Small intestine (tissue), 16 donors: ENCODE results near the gene TMEM212. TPM values are rescaled to one million over a fixed set of nuclear protein-coding genes. Genes with fewer than 3 reads are reported as not detected.

Source experiments
- DNase-seq, 2 donors: peaks; one replicate each; pipeline versions ENCODE4 v3.0.0 to v3.0.0-alpha.2; 2013
- FAIRE-seq: peaks from 2 replicates; lab custom pipeline; 2012; peaks lifted over from hg19 to GRCh38; lab: Jason Lieb, UNC
- H3K27ac ChIP-seq, 3 donors: one replicate each; pipeline ENCODE4 v1.5.1; 2013; ENCODE audit warnings: low read length in 2 of 3, mild to moderate bottlenecking in 2 of 3, control low read depth in 1 of 3, inconsistent platforms in 1 of 3, low read depth in 1 of 3, moderate library complexity in 1 of 3
- H3K27me3 ChIP-seq, 3 donors: one replicate each; pipeline ENCODE4 v1.6.1; 2013; ENCODE audit warnings: low read length in 3 of 3, inconsistent platforms in 1 of 3; ENCODE audit not compliant: control insufficient read depth in 3 of 3, insufficient read depth in 3 of 3
- H3K36me3 ChIP-seq, 3 donors: one replicate each; pipeline ENCODE4 v1.6.1; 2013; ENCODE audit warnings: low read length in 3 of 3, inconsistent platforms in 1 of 3, low read depth in 1 of 3, mild to moderate bottlenecking in 1 of 3, moderate library complexity in 1 of 3; ENCODE audit not compliant: control insufficient read depth in 3 of 3, insufficient read depth in 2 of 3
- H3K4me1 ChIP-seq, 3 donors: one replicate each; pipeline ENCODE4 v1.6.1; 2013; ENCODE audit warnings: low read length in 2 of 3, inconsistent platforms in 1 of 3, low read depth in 1 of 3, mild to moderate bottlenecking in 1 of 3, moderate library complexity in 1 of 3; ENCODE audit not compliant: control insufficient read depth in 3 of 3, insufficient read depth in 2 of 3
- H3K4me3 ChIP-seq, 3 donors: one replicate each; pipeline ENCODE4 v1.5.1; 2013; ENCODE audit warnings: low read length in 3 of 3, control low read depth in 1 of 3, inconsistent platforms in 1 of 3, low read depth in 1 of 3, mild to moderate bottlenecking in 1 of 3, moderate library complexity in 1 of 3
- H3K9me3 ChIP-seq, 2 donors: one replicate each; pipeline ENCODE4 v1.6.1; 2013; ENCODE audit warnings: low read depth in 1 of 2, low read length in 1 of 2; ENCODE audit not compliant: control insufficient read depth in 2 of 2, insufficient read depth in 1 of 2
- WGBS, 3 donors: extraction: QIAGEN DNeasy Blood & Tissue Kit; methylation state at CpG; one replicate each; pipeline ENCODE4 v1.1.7; 2013; 5-methylcytosine and 5-hydroxymethylcytosine counted together
- long read RNA-seq, 10 donors: transcript quantifications; one replicate each; lab custom pipeline, GENCODE V29; 2026
- polyA plus RNA-seq, 4 donors: library from polyadenylated mRNA; stranded (reverse) in 3 of 4; unstranded in 1 of 4; fragments of 200-250 nt in 3 of 4; fragments of 120-200 nt in 1 of 4; gene quantifications; one replicate each; pipeline versions ENCODE4 v1.2.1 to v1.2.3, GENCODE V29; 2013
- donor health status: healthy with polysubstance abuse.
- donor health status: control.
- donor health status: control.
- donor health status: Bipolar disorder and iron deficiency.
- donor health status: healthy.

TMEM212 gene
- polyA plus RNA-seq: not detected
- long read RNA-seq, donor 1: 0 reads
- long read RNA-seq, donor 2: 0 reads
- long read RNA-seq, donor 3: 0 reads
- long read RNA-seq, donor 4: 0 reads
- long read RNA-seq, donor 5: 0 reads
- long read RNA-seq, donor 6: 0 reads
- long read RNA-seq, donor 7: 0 reads
- long read RNA-seq, donor 8: 0 reads
- long read RNA-seq, donor 9: 0 reads
- long read RNA-seq, donor 10: 0 reads

DNA sequence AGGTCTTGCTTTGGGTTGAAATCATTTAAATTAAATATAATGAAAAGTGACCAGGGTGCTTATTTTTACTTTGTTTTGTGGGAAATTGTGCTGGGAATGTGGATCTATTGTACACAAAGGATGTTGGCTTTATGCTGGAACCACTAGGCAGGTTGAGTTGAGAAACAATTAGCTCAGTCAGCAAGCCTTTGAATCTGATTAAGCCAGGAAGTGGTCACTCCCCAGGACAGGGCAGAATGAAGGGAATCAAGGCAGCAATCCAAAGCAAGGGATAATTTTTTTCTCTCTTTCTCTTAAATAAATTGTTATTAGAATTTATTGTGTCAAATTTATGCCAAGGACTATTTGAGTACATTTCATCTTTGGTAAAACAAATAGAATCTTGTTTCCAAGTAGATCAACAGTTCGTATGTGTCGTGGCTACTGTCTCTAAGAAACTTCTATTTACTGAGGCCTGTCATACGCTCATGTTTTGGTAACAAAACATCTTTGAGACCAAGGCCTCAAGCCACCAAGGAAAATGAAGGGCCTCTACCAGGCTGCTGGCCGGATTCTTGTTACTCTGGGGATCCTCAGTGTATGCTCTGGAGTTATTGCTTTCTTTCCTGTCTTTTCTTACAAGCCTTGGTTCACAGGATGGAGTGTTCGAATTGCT, at the start of gene TMEM212:
TSS of gene TMEM212 (plus strand) at position 486 of the 655 bp plus-strand sequence. CDS start at position 521, 35 bp downstream.
- H3K27ac ChIP-seq: peak within 1 kb of the TSS in 1 of 3 donors; percentile 52
- peaks cover 0 to 4% (median 0%) of the 10 kb centered on the region in 3 donors for H3K4me1 ChIP-seq
- no peak for DNase-seq
- no peaks in the 10 kb centered on the region for H3K9me3 ChIP-seq
- no peaks in the 10 kb centered on the region for H3K27me3 ChIP-seq
- no peak within 1 kb of the TSS for H3K4me3 ChIP-seq
- H3K36me3 ChIP-seq: no peaks in the 10 kb centered on the region
- 66 to 86% (median 83%) methylated on average over 5 of the region's 5 CpGs for WGBS, 3 donors
- no peak for FAIRE-seq

DNA sequence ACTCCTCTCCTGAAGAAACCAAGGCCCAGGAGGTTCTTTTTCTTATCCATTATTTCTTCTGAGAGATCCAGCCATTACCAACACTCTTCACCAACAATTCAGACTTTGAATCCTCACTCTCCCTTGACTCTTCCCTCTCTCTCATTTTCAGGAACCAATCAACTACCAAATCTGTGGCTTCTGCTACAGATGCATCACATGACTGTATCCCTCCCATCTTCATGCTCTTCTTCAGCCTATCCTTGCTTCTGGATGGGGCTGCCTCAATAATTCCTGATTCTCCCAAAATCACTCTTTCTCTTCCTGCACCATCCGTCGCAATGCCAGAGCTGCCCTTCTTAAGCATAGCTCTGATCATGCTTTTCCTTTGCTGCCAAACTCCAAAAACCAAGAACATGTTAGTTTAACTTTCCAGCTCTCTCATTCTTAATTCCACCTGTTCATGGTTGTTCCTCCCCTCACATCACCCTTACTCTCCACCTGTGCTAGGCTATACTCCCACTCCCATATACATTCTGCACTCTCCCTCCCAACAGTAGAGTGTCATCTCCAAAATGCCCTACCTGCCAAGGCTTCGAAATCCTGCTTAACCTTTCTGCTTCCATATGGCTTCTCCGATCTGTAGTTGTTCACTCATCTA, 46.4 kb upstream of the TMEM212 start:
- H3K4me3 ChIP-seq: no peak overlapping the region
- H3K9me3 ChIP-seq: no peaks in the 10 kb centered on the region
- DNase-seq: no peak
- H3K27me3 ChIP-seq: no peaks in the 10 kb centered on the region
- peaks cover 0 to 7% (median 7%) of the 10 kb centered on the region in 3 donors for H3K4me1 ChIP-seq
- H3K36me3 ChIP-seq: no peaks in the 10 kb centered on the region
- no peak for FAIRE-seq
- 94 to 97% (median 95%) methylated on average over 4 of the region's 4 CpGs for WGBS, 3 donors
- no peak overlapping the region for H3K27ac ChIP-seq

DNA sequence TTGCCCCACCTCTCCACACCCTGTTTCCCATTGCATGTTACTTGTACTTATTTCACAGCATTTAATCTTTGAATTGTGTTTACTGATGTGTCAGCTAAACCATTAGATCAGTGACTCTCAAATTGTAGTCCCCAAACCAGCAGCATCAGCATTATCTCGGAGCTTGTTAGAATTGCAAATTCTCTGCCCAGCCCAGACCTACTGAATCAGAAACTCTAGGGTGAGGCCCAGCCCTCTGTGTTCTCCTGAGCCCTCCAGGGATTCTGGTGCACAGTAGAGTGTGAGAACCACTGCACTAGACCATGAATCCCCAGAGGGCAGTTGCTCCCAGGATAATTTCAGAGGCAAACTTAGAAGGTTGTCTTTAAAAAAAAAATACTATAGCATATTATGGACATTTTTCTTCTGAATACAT, 45.9 kb upstream of the TMEM212 start:
- no peaks in the 10 kb centered on the region for H3K36me3 ChIP-seq
- H3K4me1 ChIP-seq: peaks cover 0 to 10% (median 2%) of the 10 kb centered on the region in 3 donors
- no peaks in the 10 kb centered on the region for H3K9me3 ChIP-seq
- H3K27ac ChIP-seq: no peak overlapping the region
- WGBS, 3 donors: 55 to 73% (median 72%) methylated on average over 1 of the region's 1 CpG
- no peak overlapping the region for H3K4me3 ChIP-seq
- no peaks in the 10 kb centered on the region for H3K27me3 ChIP-seq
- DNase-seq: peak in 1 of 2 donors; percentile 17
- no peak for FAIRE-seq

DNA sequence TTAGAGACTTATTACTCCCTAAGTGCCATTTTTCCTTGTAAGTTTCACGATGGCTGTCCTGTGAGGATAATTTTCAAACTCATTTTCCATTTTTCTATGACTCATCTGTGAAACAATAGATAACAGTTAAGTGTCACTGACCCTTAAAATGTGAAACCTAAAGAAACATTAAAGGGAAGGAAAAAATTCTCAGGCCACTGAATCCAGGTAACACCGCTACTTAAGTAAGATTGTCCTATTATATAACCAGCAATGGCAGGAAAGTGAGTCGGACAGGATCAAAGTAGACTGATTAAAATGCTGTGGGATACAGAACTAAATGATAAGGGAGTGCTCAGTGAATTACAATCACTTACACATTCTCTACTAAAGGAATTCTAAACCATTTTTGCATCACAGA, 45.3 kb upstream of the TMEM212 start:
- DNase-seq: no peak
- FAIRE-seq: no peak
- no peaks in the 10 kb centered on the region for H3K27me3 ChIP-seq
- H3K9me3 ChIP-seq: no peaks in the 10 kb centered on the region
- no peak overlapping the region for H3K4me3 ChIP-seq
- peaks cover 0 to 15% (median 4%) of the 10 kb centered on the region in 3 donors for H3K4me1 ChIP-seq
- no peak overlapping the region for H3K27ac ChIP-seq
- WGBS, 3 donors: 36 to 60% (median 54%) methylated on average over 3 of the region's 3 CpGs
- no peaks in the 10 kb centered on the region for H3K36me3 ChIP-seq

DNA sequence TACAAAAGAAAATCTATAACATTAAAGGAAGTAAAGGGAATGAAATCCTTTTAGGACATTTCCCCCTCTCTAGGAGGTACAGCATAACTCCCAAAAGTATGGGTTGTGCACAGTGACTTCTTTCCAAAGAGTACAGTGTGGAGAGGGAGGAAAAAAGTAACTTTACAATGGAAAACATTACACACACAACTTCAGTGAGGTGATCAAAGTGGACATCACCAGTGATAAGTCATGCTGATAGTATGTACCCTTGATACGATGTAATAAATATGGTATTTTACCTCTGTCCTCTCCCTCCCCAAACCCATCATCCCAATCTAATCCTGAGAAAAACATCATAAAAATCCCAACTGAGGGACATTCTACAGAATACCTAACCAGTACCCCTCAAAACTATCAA, 43.6 kb upstream of the TMEM212 start:
- H3K9me3 ChIP-seq: no peaks in the 10 kb centered on the region
- DNase-seq (no peak), FAIRE-seq (no peak)
- 88 to 100% (median 100%) methylated on average over 1 of the region's 1 CpG for WGBS, 3 donors
- no peak overlapping the region for H3K27ac ChIP-seq
- H3K36me3 ChIP-seq: no peaks in the 10 kb centered on the region
- no peak overlapping the region for H3K4me3 ChIP-seq
- H3K4me1 ChIP-seq: peaks cover 0 to 15% (median 4%) of the 10 kb centered on the region in 3 donors
- H3K27me3 ChIP-seq: no peaks in the 10 kb centered on the region

DNA sequence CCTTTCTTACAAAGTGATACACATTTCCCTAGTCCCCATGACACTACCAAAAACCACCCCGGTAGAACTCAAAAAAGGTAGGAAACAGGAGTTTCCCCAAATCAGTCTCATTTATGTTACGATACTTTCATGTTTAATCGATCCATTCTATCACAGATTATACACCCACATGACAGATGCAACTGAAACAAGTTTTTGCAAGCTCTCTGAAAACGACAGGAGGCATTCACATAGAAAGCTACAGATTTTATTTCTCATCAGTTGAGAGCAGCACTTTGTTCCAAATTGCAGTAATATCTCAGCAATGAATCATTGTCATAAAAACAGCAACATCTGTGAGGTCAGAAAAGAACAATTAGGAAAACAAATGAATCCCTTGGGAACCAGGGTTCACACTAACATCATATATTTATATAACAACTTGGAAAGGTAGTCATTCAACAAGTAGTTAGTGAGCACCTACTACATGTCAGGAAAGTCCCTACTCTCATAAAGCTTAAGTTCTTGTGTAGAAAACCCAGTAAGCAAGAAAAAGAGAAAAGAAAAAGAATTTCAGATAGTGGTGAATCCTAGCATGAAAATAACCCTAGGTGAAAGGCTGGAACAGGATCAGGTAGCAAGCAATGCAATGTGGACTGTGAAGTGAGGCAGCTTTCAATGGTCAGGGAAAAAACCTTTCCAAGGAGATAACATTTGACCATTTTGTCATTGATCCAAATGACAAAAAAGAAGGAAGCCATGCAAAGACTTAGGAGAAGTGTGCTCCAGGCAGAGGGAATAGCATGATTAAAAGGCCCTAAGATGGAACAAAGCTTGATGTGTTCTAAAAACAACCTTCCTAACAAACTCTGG, 41.2 kb upstream of the TMEM212 start:
- Histone ChIP-seq H3K27ac (peak overlapping the region in 2 of 3 donors; percentile 5 to 68), H3K9me3 (no peaks in the 10 kb centered on the region), H3K27me3 (no peaks in the 10 kb centered on the region), H3K4me1 (peaks cover 0 to 19% (median 5%) of the 10 kb centered on the region in 3 donors), H3K36me3 (no peaks in the 10 kb centered on the region), H3K4me3 (no peak overlapping the region)
- WGBS, 3 donors: 55 to 63% (median 60%) methylated on average over 4 of the region's 4 CpGs
- FAIRE-seq (no peak), DNase-seq (no peak)

DNA sequence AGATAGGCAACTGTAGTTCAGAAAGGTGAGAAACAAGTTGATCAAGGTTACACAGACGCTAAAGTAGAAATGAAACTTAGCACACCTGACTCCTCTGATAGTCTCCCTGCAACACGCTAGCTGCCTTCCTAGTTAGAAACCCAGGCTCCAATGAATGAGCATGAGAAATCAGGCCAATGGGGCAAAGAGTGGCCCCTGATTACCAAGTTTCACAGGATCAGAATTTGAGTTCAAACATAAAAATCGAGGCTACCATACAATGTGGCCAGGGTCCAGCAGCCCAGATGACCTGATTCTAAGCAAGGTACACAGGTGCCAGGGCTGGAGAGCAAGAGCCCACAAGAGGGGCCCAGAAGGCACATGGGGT, 40.6 kb upstream of the TMEM212 start:
- WGBS, 3 donors: 18 to 65% (median 35%) methylated on average over 3 of the region's 3 CpGs
- no peaks in the 10 kb centered on the region for H3K9me3 ChIP-seq
- FAIRE-seq: no peak
- H3K27ac ChIP-seq: peak overlapping the region in 2 of 3 donors; percentile 22 to 28
- no peak overlapping the region for H3K4me3 ChIP-seq
- no peaks in the 10 kb centered on the region for H3K27me3 ChIP-seq
- no peaks in the 10 kb centered on the region for H3K36me3 ChIP-seq
- H3K4me1 ChIP-seq: peaks cover 0 to 13% (median 5%) of the 10 kb centered on the region in 3 donors
- DNase-seq: peak; percentile 30 to 50

DNA sequence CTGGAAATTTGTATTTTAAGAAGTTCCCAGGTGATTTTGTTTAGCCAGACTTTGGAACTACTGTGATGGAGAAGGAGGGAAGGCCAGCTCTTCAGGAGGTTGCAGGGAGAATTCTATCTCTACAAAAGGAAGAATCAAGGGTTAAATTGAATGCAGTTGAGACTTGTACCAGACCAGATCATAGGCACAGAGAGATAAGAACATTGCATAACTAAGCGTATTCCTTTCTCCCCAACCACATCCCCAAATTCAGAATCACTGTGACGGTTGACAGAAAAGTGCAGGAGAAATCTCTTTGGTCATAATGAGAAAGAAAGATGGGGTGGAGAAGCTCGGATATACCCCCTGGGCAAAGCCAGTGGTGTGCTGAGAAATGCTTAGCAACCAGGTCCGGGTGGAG, 40.1 kb upstream of the TMEM212 start:
- no peaks in the 10 kb centered on the region for H3K36me3 ChIP-seq
- no peaks in the 10 kb centered on the region for H3K27me3 ChIP-seq
- WGBS, 3 donors: 82 to 92% (median 85%) methylated on average over 4 of the region's 4 CpGs
- H3K4me1 ChIP-seq: peaks cover 0 to 13% (median 5%) of the 10 kb centered on the region in 3 donors
- FAIRE-seq (no peak), DNase-seq (no peak)
- peak overlapping the region in 1 of 3 donors; percentile 7 for H3K27ac ChIP-seq
- no peaks in the 10 kb centered on the region for H3K9me3 ChIP-seq
- H3K4me3 ChIP-seq: no peak overlapping the region
